Measurements from ENCODE around the gene LGALS9. TPM values are rescaled to one million over a fixed set of nuclear protein-coding genes. Genes with fewer than 3 reads are reported as not detected.
"Not testable (repeated sequence)": the region's sequence is repeated elsewhere in the genome, so short reads cannot be mapped to it uniquely, and the experiment has no call there.

The LGALS9 gene
- polyA plus RNA-seq, 1 of the 3 experiments (the other 2 are of a cell fraction): 0.21 TPM

DNA sequence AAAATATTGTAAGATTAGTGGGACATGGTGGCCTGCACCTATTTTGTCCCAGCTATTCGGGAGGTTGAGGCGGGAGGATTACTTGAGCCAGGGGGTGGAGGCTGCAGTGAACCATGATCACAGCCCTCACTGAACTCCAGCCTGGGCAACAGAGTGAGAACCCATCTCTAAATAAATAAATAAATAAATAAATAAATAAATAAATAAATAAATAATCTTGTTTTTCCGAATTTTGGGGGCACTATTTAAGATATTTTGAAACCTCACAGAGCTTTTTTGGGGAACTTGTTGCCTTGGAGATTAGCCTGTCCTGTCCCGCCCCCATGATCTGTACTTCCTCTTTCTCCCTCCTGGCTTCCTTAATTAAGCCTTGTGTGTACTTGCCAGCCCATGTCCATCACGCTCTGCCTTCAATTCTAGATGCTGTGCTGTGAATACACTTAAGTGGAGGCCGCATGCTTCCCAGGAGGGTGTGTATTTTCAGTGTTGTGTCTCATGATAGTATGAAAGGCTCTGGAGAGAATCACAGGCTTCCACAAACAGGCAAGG is 4.4 kb downstream of the LGALS9 start:
- Histone ChIP-seq H3F3A (replicated peaks; ENCODE audit: insufficient read depth) (no peaks in the 10 kb centered on the region), H3K4me1 (ENCODE audit: control insufficient read depth in 1 of 2, insufficient read depth in 2 of 2, low read depth in 1 of 2, low read length in 1 of 2) (no peaks in the 10 kb centered on the region; a peak in 1 of 4 replicates), H3K9ac (no peak overlapping the region), H3K27me3 (ENCODE audit: insufficient read depth) (no peaks in the 10 kb centered on the region), H3K27ac (ENCODE audit: low read depth in 2 of 2, low read length in 1 of 2) (no peak overlapping the region), H3K36me3 (replicated peaks in 1 of 2; ENCODE audit: control insufficient read depth in 1 of 2, insufficient read depth in 2 of 2, low read length in 1 of 2) (no peaks in the 10 kb centered on the region), H3K9me2 (no peaks in the 10 kb centered on the region), H3K79me2 (ENCODE audit: insufficient read depth) (no peaks in the 10 kb centered on the region), H3K4me3 (ENCODE audit: low read depth in 2 of 2, low read length in 1 of 2) (no peak overlapping the region), H3K9me3 (no peaks in the 10 kb centered on the region), H4K20me1 (ENCODE audit: insufficient read depth) (no peaks in the 10 kb centered on the region), H3K4me2 (no peak overlapping the region), H2AFZ (ENCODE audit: low read depth) (no peak overlapping the region)
- TF ChIP-seq RFX5 (IDR thresholded peaks at IDR 0.05; ENCODE audit: low read length): no peak
- no peak for TF ChIP-seq EP300 (IDR thresholded peaks at IDR 0.05; ENCODE audit: borderline replicate concordance in 1 of 2, low read depth in 1 of 2, low read length in 1 of 2)
- no peak for DNase-seq
- whole genome bisulfite sequencing (ENCODE audit: low lambda C conversion rate): 76% methylated on average over 6 of the region's 6 CpGs
- ChIA-PET POLR2A (no interaction called here), CTCF (interaction anchor here (0.7 to 1.5 kb wide), 5 partner anchors 13 to 245 kb away, joined by 3 to 9 read pairs (median 4); no protein-coding TSS in a partner anchor)

- H3K36me3 ChIP-seq (replicated peaks in 1 of 2; ENCODE audit: control insufficient read depth in 1 of 2, insufficient read depth in 2 of 2, low read length in 1 of 2); H3K27ac ChIP-seq (ENCODE audit: low read depth in 2 of 2, low read length in 1 of 2); H3K27me3 ChIP-seq (ENCODE audit: insufficient read depth); H3K4me3 ChIP-seq (ENCODE audit: low read depth in 2 of 2, low read length in 1 of 2); DNase-seq; H4K20me1 ChIP-seq (ENCODE audit: insufficient read depth); POLR2A ChIA-PET; H3K79me2 ChIP-seq (ENCODE audit: insufficient read depth); H3K9me3 ChIP-seq; H3F3A ChIP-seq (replicated peaks; ENCODE audit: insufficient read depth); H3K9me2 ChIP-seq; H3K9ac ChIP-seq; H2AFZ ChIP-seq (ENCODE audit: low read depth); H3K4me2 ChIP-seq; H3K4me1 ChIP-seq (ENCODE audit: control insufficient read depth in 1 of 2, insufficient read depth in 2 of 2, low read depth in 1 of 2, low read length in 1 of 2): not testable (repeated sequence)
- CTCF ChIA-PET: interaction anchor here (1.0 to 1.5 kb wide), 3 partner anchors 31 to 244 kb away, joined by 3 to 4 read pairs (median 4); no protein-coding TSS in a partner anchor
- 72% methylated on average over 2 of the region's 3 CpGs for WGBS (ENCODE audit: low lambda C conversion rate)
These were observed 5.1 kb downstream of the LGALS9 start for GRCh38 chr17:27636005-27636520.

GRCh38 chr17:27637818-27638217 is 6.8 kb downstream of the LGALS9 start:
- H3F3A ChIP-seq (replicated peaks; ENCODE audit: insufficient read depth); H3K27me3 ChIP-seq (ENCODE audit: insufficient read depth); H3K9ac ChIP-seq; H3K4me1 ChIP-seq (ENCODE audit: control insufficient read depth in 1 of 2, insufficient read depth in 2 of 2, low read depth in 1 of 2, low read length in 1 of 2); DNase-seq; H3K79me2 ChIP-seq (ENCODE audit: insufficient read depth); H3K4me3 ChIP-seq (ENCODE audit: low read depth in 2 of 2, low read length in 1 of 2); H3K9me2 ChIP-seq; H2AFZ ChIP-seq (ENCODE audit: low read depth); H3K4me2 ChIP-seq; H3K27ac ChIP-seq (ENCODE audit: low read depth in 2 of 2, low read length in 1 of 2); POLR2A ChIA-PET; H3K9me3 ChIP-seq; H4K20me1 ChIP-seq (ENCODE audit: insufficient read depth); H3K36me3 ChIP-seq (replicated peaks in 1 of 2; ENCODE audit: control insufficient read depth in 1 of 2, insufficient read depth in 2 of 2, low read length in 1 of 2): not testable (repeated sequence)
- 85% methylated on average over 7 of the region's 7 CpGs for WGBS (ENCODE audit: low lambda C conversion rate)
- CTCF ChIA-PET: interaction anchor here (1.6 kb wide), 1 partner anchor 13 kb away, joined by 5 read pairs; no protein-coding TSS in a partner anchor

- H3K4me2 ChIP-seq; DNase-seq; H2AFZ ChIP-seq (ENCODE audit: low read depth); H4K20me1 ChIP-seq (ENCODE audit: insufficient read depth); H3K4me1 ChIP-seq (ENCODE audit: control insufficient read depth in 1 of 2, insufficient read depth in 2 of 2, low read depth in 1 of 2, low read length in 1 of 2); H3K27ac ChIP-seq (ENCODE audit: low read depth in 2 of 2, low read length in 1 of 2); H3K36me3 ChIP-seq (replicated peaks in 1 of 2; ENCODE audit: control insufficient read depth in 1 of 2, insufficient read depth in 2 of 2, low read length in 1 of 2); H3F3A ChIP-seq (replicated peaks; ENCODE audit: insufficient read depth); H3K9ac ChIP-seq; H3K4me3 ChIP-seq (ENCODE audit: low read depth in 2 of 2, low read length in 1 of 2); H3K9me3 ChIP-seq; H3K79me2 ChIP-seq (ENCODE audit: insufficient read depth); H3K27me3 ChIP-seq (ENCODE audit: insufficient read depth); H3K9me2 ChIP-seq; POLR2A ChIA-PET: not testable (repeated sequence)
- WGBS (ENCODE audit: low lambda C conversion rate): 75% methylated on average over 1 of the region's 5 CpGs
- CTCF ChIA-PET: interaction anchor here (1.6 kb wide), 1 partner anchor 13 kb away, joined by 5 read pairs; no protein-coding TSS in a partner anchor
These were observed 7.5 kb downstream of the LGALS9 start for GRCh38 chr17:27638415-27638914.
